ENCODE measurements around the gene BIN2. TPM values are rescaled to one million over a fixed set of nuclear protein-coding genes. Genes with fewer than 3 reads are reported as not detected.

Gene BIN2
- total RNA-seq, 1 experiment from 2014 or later: 0.20 TPM

GRCh38 chr12:51361161-51362016, 37.4 kb upstream of the BIN2 start (continued):
- TF ChIP-seq FOXP4 (CRISPR knock-in tag; IDR thresholded peaks at IDR 0.05): no peak
- TF ChIP-seq ZNF281 (CRISPR knock-in tag; IDR thresholded peaks at IDR 0.05): no peak
- no peak for TF ChIP-seq E2F5 (CRISPR knock-in tag; IDR thresholded peaks at IDR 0.05)
- TF ChIP-seq ZNF532 (CRISPR knock-in tag; IDR thresholded peaks at IDR 0.05; ENCODE audit: borderline replicate concordance): no peak

- DNase-seq (ENCODE audit: low spot score): no peak
- H3K9me3 Mint-ChIP-seq: no peaks in the 10 kb centered on the region
- no peak for ATAC-seq
- H3K27ac Mint-ChIP-seq: no peak overlapping the region
- no peaks in the 10 kb centered on the region; the same call in 1 of the 2 replicates for H3K27me3 Mint-ChIP-seq (ENCODE audit: low read depth)
- no peaks in the 10 kb centered on the region for H3K4me1 Mint-ChIP-seq
- H3K4me3 Mint-ChIP-seq: no peak overlapping the region
- TF ChIP-seq ZNF232 (CRISPR knock-in tag; IDR thresholded peaks at IDR 0.05): no peak
- no peak for TF ChIP-seq SMAD3 (CRISPR knock-in tag; IDR thresholded peaks at IDR 0.05; ENCODE audit: borderline replicate concordance)
- TF ChIP-seq EMX1 (CRISPR knock-in tag; IDR thresholded peaks at IDR 0.05): no peak
- no peak for TF ChIP-seq TEAD4 (CRISPR knock-in tag; IDR thresholded peaks at IDR 0.05)
- TF ChIP-seq USF1 (CRISPR knock-in tag; IDR thresholded peaks at IDR 0.05): no peak
- no peak for TF ChIP-seq SMAD4 (CRISPR knock-in tag; IDR thresholded peaks at IDR 0.05)
- no peak for TF ChIP-seq CTCF (IDR thresholded peaks at IDR 0.05)
- no peak for TF ChIP-seq ZMAT4 (CRISPR knock-in tag; IDR thresholded peaks at IDR 0.05)
- TF ChIP-seq TP53 (CRISPR knock-in tag; IDR thresholded peaks at IDR 0.05): no peak
- TF ChIP-seq IRF1 (CRISPR knock-in tag; IDR thresholded peaks at IDR 0.05): no peak
- no peak for TF ChIP-seq CREB1 (CRISPR knock-in tag; IDR thresholded peaks at IDR 0.05)
- TF ChIP-seq MYBL2 (CRISPR knock-in tag; IDR thresholded peaks at IDR 0.05): no peak
- no peak for TF ChIP-seq ZNF317 (CRISPR knock-in tag; IDR thresholded peaks at IDR 0.05; ENCODE audit: borderline replicate concordance, low read depth)
- peaks cover 5% of the 10 kb centered on the region for H3K36me3 Mint-ChIP-seq
- ChIA-PET CTCF (interaction anchor here (1.0 to 3.3 kb wide), 3 partner anchors 9 to 19 kb away, joined by 3 to 12 read pairs (median 3); no protein-coding TSS in a partner anchor), POLR2A (no interaction called here)
Observed at GRCh38 chr12:51360315-51360714, 36.3 kb upstream of the BIN2 start.

All from WTC11 (cell line).